GM19099 (cell line): Measurements from ENCODE around the gene HLA-DQB1.
A peak's percentile ranks its signal among the peaks of the same experiment; 100 is the strongest.

Experiments used
- POLR2A ChIP-seq: IDR thresholded peaks from 3 replicates; pipeline ENCODE4 v1.6.1; 2011; ENCODE audit warnings: low read depth; ENCODE audit not compliant: insufficient read length; ENCODE audit errors: extremely low read depth

Gene HLA-DQB1

GRCh38 chr6:32637883-32638282, 28.6 kb downstream of the HLA-DQB1 start:
- TF ChIP-seq POLR2A, result no peak

- peak; percentile 98 for TF ChIP-seq POLR2A
These were observed 29.1 kb downstream of the HLA-DQB1 start, which contains the start of gene HLA-DQA1 for GRCh38 chr6:32637219-32637880. HLA-DQA1 (plus strand) TSS chr6:32637406; CDS start chr6:32637459, 53 bp downstream.

DNA sequence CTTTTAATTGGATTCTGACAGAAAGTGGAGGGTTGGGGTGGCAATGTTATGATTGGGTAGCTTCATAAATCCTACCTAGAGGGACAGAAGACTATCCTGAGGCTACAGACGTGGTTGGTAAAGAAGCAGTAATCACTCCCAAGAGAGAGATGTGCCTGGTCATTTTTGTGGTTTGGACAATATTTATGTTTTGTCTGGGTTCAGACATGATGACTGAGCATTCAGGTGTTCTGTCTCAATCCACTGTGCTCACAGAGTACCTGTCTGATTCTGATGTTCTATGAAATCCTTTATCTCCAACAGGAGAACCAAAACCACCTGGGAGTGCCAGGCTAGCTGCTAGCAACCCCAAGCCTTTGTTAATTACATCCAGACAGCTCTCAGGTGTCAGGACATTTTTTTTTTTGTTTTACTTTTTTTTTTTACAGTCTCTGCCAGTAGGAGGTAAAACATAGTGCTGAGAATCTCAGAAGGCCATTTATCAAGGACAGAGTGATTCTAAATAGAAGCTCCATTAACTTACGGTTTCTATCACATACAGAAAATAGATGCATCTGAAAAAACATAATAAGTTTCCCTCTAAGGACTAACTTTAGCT, 30.8 kb downstream of the HLA-DQB1 start:
- no peak for TF ChIP-seq POLR2A

DNA sequence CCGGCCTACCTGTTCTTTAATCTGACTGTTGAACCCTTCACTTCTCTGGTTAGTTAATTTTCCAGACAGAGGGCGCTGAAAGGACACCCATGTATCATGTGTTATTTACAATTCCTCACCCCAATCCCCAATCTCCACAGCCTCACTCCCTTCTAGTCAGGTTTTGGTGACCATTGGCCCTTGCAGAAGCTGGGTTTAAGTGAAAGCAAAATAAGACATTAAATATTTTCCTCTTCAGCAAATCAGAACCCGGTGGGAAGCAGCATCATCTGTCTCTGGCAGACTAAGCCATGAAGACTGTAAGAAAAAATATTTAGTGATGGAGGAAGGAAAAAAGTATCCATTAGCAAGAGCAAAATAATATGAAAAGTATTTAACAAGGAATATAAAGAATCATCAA, 38.6 kb downstream of the HLA-DQB1 start:
- peak; percentile 52 for TF ChIP-seq POLR2A

DNA sequence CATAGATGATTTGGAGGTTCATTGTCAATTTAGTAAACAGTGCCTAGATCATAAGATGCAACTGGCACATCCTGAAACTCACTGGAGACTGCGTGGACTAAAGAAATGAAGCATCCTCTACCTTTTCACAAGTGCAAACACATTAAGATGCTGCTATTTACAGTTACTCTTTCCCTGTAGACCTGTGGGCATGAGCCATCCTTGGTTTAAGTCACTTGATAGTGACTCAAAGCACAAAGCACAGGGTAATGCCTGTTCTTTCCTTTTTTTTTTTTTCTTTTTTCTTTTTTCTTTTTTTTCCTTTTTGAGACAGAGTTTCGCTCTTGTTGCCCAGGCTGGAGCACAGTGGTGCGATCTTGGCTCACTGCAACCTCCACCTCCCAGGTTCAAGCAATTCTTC, 39.2 kb downstream of the HLA-DQB1 start:
- no peak for TF ChIP-seq POLR2A

DNA sequence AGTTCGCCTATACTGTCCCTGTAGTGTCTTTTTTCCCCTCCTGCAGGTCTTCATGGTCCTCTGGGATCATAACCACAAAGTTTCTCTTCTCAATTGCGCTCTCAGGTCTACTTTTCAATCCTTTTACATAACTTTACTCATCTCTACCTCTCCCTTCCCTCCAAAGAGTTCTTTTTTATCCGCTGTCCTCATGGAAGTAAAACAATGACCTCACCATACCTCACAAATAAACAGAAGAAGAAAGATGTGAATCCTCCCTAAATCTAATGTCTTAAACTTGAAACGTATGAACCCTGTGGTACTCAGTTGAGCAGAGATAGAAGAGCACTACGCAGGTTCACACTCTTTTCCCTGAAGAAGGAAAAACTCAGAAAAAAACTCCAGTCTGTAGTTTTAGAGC, 41.3 kb downstream of the HLA-DQB1 start:
- no peak for TF ChIP-seq POLR2A

DNA sequence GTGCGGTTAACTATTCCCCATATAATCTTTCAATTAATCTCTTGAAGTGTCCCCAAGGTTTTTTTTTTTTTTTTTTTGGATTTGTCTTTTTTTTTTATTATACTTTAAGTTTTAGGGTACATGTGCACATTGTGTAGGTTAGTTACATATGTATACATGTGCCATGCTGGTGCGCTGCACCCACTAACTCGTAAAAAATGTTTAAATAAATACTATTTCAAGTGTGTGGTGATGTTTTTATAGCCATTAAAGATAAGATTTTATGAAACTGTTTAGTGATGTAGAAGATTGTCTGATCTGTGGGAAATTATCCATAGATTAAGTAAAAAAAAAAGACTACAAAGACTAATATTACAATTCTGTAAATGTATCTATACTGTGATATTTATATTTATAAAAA, 41.9 kb downstream of the HLA-DQB1 start:
- TF ChIP-seq POLR2A, result no peak

- peak; percentile 47 for TF ChIP-seq POLR2A
These were observed 42.8 kb downstream of the HLA-DQB1 start for GRCh38 chr6:32623693-32624092.

DNA sequence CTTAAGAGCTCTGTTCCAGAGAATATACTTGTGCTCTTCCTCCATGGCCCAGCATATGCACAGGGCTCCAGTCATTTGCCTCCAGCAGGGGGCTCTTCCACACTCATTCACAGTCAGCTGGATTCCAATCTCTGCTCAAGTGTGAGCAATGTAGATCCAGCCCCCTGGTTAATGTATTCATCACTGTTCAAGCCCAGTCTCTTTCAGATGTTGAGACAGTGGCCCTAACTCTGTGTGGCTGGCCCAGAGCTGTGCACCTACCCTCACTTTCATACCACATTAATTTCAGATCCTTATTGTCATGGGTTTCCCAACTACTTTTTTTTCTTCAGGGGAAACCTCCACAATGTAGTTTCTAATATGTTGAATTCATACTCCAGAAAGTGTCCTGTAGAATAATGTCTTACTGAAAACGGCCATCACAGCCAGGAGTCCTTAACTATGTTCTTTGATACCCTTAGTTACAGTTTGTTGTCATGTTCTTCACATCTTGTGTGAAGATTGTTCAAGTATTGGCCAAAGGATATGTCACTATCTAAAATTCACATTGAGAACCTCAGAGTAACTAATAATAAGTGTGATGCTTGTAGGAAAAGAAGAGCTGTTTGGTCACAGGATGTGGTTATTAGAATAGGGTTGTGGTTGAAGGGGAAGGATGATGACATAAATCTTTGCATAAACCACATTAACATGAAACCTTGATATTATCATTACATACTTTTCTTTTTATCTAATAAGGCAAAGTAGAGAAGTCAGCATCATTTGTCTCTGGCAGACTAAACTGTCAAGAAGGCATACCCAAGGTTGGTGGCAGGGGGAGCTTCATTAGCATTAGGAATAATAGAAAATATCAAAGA, 43.7 kb downstream of the HLA-DQB1 start:
- peak; percentile 45 for TF ChIP-seq POLR2A

DNA sequence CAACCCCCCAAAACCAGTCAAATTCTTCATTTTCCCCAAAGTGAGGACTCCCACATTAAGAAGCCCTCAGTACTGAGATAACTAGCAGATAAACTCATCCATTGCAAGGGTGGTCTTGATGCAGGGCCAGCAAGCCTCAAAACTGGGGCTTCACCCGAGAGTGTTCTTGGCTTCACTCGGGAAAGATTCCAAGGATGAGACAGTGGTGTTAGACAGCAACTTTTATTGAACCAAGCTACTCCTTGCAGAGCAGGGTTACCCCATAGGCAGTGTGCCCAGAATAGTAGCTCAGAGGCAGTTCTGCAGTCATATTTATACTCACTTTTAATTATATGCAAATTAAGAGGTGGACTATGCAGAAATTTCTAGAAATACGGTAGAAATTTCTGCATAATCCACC, 45.1 kb downstream of the HLA-DQB1 start:
- TF ChIP-seq POLR2A, result no peak

DNA sequence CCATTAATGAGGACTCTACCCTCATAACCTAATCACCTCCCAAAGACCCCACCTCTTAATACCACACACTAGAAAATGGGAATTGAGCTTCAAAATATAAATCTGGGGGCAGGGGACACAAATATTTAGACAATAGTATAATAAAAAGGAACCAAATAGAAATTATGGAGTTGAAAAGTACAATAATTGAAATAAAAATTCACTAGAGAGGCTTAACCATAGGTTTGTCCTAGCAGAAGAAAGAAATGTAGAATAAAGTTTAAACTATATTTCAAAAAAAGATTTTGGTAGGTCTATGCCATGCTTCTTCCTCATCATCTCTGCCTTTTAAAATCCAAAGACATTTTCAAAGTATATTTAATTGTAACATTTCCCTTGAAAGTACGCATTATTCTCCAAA, 48.7 kb downstream of the HLA-DQB1 start:
- TF ChIP-seq POLR2A, result no peak

- no peak for TF ChIP-seq POLR2A
These were observed 50.4 kb downstream of the HLA-DQB1 start for GRCh38 chr6:32615885-32616532.

DNA sequence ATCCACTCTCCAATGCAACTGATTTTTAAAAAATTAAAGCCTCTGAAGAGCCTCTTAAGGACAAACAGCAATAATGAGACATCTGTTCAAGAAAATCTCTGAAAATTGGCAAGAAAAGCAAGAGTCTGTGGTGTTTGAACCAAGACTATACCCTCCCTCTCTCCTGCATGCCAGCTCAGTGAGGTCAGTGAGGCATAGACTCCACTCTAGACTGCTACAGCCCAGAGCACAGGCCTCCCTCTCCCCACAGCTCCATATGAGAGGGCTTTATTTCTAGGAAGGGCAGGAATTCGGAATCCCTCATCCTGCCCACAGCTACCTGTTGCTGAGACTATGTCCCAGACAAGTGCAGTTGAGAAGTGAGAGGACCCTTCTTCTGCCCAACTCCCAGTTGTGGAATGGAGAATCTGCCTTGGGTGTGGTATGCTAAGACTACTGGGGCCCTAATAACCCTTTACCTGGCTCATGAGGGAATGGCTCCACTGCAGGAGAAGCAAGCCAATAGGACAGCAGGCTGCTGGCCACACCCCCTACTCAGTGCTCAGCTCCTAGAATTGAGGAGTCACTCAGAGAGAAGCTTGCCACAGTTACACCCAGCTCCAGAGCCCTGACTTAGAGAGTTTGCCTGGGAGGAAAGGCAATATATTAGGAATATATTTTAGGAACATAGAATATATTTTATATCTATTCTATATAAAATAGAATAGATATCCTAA, 51.9 kb downstream of the HLA-DQB1 start:
- TF ChIP-seq POLR2A, result no peak

GRCh38 chr6:32613475-32613874, 53.0 kb downstream of the HLA-DQB1 start:
- TF ChIP-seq POLR2A, result no peak
